ENCODE results near the gene HGF.

GRCh38 chr7:81687062-81687461 is 82.8 kb downstream of the HGF start:
- no peak for TF ChIP-seq CTCF (IDR thresholded peaks at IDR 0.05)
- no peak for TF ChIP-seq EZH2 (IDR thresholded peaks at IDR 0.05; ENCODE audit: borderline replicate concordance, insufficient read depth, low read depth, low read length, poor library complexity, severe bottlenecking)

Data from B cell (primary cell).